Stimulated activated CD8-positive, alpha-beta memory T cell treated with anti-CD3 and anti-CD28 coated beads, Interleukin-15, amount 100 ng/mL, for 48 hours (primary cell): ENCODE data around the gene PDE4A.
A peak's percentile ranks its signal among the peaks of the same experiment; 100 is the strongest.
"Not testable (repeated sequence)": the region's sequence is repeated elsewhere in the genome, so short reads cannot be mapped to it uniquely, and the experiment has no call there.

ENCODE experiments used
- DNase-seq, 2 donors: peaks; one replicate each; pipeline ENCODE4 v3.0.0-alpha.2; 2020; ENCODE audit warnings: low read depth in 2 of 2

PDE4A gene

GRCh38 chr19:10424011-10424637 is 3.8 kb downstream of the PDE4A start:
- no peak for DNase-seq

DNA sequence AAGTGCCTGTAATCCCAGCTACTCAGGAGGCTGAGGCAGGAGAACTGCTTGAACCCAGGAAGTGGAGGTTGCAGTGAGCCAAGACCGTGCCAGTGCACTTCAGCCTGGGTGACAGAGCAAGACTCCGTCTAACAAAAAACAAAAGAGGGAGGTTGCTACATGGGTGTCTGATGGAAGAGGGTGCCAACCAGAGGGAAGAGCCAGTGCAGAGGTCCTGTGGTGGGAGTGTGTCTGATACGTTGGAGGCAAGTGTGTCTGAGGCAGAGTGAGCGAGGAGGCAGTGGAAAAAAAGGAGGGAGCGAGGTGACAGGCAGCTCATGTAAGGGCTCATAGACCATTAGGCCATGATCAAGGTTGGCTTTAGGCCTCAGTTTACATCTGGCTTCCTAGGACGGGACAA is 6.8 kb downstream of the PDE4A start:
- no peak for DNase-seq

- no peak for DNase-seq
Observed at GRCh38 chr19:10428996-10429381, 8.7 kb downstream of the PDE4A start.

GRCh38 chr19:10430505-10431253 is 10.3 kb downstream of the PDE4A start:
- DNase-seq: no peak

DNA sequence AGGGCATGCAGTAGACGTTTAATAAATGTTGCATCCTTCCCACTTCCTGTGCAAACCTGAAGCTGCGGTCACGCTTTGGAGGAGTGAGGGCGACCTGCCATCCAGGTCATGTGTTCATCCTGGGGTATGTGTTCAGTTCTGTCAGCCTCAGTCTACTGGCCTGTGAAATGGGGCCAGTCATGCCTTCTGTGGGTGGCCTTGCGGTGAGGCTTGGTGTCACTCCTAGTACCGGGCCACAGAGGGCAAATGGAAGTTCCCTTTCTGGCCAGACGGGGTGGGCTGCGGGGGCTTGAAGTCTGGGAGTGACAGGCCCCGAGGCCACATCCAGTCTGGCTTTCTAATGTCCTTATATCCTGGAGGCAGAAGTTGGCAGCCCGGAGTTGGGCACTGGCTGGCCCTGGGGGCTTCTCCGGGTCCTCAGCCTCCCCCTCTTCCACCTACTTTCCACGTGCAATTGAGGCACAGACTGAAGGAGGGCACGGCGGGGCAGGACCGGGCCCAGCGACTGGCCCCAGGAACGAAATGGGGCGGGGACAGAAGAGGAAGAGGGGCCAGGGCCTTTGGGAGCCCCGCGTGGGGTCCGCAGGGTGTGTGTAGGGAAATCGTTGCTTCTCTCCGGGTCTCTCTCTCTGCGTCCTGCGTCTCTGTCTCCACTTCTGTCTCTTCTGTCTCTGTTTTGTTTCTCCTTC is 11.1 kb downstream of the PDE4A start:
- DNase-seq: no peak

DNA sequence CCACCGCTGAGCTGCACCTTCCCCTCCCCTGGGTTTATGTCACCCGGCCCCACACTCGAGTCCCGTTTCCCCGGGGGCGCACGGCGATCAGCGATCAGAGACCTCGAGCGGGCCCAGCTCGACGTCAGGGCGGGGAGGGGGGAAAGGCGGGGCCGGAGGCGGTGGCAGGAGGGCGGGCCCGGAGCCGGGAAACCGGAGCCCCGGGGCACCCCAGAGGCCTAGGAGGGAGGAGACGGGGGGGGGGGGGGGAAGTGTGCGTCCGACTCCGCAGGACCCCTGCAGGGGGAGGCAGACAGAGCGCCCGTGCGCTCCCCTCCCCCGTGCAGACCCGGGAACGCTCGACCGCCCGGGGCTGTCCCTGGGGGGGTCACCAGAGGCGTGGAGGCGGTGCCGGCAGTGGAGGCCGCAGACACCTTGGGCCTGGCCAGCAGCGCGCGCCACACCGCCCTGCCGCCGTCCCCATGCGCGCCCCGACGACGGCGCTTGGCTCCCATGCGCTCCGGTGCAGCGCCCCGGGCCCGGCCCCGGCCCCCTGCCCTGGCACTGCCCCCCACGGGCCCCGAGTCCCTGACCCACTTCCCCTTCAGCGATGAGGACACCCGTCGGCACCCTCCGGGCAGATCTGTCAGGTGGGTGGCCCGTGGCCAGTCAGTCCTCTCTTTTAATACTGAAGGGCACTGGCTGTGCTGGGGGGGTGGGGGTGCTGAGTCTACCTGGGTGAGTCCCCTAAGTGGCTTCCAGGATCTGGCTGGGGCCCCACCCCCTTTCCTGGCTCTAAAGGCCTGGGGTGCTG is 11.8 kb downstream of the PDE4A start:
- DNase-seq: no peak

DNA sequence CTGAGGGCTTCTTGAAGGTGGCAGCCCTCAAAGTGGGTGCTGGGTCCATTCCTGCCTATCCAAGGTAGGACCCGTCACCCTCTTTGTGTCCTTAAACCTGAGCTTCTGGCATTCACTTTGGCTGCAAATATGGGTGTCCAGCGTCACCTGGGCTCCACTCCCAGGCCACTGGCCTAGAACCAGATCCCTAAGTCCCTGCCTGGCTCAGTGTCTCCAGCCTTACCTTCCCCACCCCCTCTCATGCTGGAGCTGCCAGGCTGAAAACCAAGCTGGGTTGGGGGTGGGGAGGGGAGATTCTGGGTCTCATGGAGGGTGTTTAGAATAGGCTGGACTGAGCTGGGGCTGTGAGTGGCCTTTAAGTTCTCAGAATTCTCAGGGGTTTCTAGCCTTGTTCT is 12.4 kb downstream of the PDE4A start:
- DNase-seq: no peak

GRCh38 chr19:10433131-10433536 is 12.8 kb downstream of the PDE4A start:
- no peak for DNase-seq

DNA sequence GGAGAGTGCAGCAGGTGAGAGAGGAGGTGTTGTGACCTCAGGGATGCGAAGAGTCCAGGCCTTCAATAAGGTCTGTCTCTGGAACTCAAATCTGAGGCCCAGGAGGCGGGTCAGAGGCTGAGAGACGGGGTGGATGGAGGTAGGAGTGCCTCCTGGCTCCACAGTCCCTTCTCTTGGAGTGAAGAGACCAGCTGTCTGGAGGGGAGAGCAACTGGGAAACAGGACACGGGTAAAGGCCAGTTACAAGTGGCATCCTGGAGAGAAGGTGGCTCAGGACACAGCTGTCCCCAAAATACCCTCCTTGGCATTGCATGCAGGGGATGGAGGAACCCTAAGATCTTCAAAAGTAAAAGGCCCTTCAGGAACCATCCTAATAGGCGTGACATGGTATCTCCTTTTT is 19.2 kb downstream of the PDE4A start:
- DNase-seq: no peak

- DNase-seq: no peak
Observed at GRCh38 chr19:10442698-10443097, 22.4 kb downstream of the PDE4A start.

DNA sequence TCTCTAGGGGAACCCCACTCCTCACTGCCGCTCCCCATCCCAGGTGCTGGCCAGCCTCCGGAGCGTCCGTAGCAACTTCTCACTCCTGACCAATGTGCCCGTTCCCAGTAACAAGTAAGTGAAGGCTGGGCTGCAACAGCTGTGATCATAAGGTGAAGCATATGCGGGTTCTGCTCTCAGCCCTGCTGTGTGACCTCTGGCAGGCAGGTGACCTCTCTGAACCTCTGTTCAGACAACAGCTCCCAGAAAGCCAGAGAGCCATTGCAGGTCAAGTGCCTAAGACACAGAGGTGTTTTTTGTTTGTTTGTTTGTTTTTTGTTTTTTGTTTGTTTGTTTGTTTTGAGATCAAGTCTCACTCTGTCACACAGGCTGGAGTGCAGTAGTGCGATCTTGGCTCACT is 28.7 kb downstream of the PDE4A start:
- no peak for DNase-seq

- no peak for DNase-seq
Observed at GRCh38 chr19:10450191-10450852, 30.0 kb downstream of the PDE4A start.

DNA sequence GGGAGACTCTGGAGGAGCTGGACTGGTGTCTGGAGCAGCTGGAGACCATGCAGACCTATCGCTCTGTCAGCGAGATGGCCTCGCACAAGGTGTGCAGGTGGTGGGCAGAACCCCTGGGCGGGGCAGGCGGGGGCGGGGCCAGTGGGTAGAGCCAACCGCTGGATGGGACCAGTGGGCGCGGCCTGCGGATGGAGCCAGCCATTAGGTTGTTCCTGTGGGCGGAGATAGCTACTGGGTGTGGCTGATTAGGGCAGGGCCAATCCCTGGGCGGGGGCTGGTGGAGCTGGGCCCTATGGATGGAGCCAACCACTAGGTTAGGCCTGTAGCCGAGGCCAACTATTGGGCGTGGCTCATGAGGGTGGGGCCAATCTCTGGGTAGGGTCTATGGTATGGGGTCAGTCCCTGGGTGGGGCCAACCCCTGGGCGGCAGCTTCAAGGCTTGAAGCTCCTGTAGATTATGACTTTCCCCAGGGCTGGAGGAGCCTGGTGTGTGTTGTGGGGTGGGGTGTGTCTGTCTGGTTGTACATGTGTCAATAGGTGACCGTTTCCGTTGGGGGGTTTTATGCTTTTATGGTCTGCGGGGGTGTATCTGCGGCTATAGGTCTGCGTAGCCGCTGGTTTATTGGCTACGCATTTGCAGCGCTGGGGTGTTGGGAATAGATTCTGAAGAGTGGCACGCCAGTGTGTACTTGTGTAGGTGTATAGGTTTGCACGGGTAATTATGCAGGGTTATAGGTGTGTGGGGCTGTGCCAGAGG is 30.7 kb downstream of the PDE4A start:
- DNase-seq: no peak

DNA sequence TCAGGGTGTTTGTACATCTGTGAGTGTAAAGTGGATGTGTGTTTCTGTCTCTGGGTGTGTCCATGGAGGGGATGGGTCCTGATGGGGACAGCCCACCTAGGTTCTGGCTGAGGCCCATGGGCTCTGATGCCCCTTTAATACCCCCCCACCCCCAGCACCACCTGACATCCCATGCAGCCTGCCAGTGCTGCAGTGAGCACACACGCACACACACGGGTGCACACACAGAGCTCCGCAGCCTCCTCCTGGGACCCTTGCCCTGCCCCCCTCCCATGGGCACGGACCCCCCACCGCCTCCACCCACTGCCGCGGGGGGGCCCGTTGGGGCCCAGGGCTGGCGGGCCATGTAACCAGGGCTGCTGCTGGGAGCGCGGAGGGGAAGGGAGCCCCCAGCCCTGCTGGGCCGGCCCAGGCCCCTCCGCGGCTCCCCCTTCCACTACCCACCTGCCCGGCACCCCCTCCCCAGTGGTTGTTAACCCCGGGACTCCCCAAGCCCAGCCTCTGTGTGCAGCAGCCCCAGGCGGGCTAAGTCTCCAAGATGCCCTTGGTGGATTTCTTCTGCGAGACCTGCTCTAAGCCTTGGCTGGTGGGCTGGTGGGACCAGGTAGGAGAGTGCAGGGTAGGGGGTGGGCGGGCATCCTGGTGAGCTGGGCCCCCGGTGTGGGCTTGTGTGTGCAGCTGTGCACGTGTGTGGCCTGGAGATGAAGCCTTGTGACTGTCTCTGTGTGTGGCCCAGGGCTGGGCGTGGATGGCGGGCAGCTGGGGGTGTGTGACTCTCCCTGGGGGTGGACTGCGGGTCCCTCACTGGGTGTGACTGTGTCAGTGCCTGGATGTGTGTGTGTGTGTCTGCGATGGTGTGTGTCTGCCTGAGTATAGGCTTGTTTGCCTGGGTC is 32.6 kb downstream of the PDE4A start:
- no peak for DNase-seq

DNA sequence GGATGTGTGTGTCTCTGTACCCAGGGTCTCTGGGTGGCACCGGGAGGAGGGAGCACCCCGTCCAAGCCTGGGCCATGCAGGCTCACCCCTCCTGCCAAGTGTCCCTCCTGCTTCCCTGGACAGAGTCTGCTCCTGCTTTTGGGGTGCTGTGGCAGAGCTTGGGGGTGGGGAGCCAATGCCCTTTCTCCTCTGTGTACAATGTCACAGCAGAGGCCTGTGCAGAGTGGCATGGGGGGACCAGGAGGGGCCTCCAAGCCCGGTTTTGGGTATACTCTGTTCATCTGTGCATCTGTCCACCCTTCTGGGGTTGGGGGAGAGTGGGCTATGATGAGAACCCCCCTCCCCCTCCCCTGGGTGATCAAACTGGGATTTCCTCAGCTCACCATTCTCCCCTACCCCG is 33.5 kb downstream of the PDE4A start:
- no peak for DNase-seq

- no peak for DNase-seq
Observed at GRCh38 chr19:10454267-10454666, 33.9 kb downstream of the PDE4A start.

DNA sequence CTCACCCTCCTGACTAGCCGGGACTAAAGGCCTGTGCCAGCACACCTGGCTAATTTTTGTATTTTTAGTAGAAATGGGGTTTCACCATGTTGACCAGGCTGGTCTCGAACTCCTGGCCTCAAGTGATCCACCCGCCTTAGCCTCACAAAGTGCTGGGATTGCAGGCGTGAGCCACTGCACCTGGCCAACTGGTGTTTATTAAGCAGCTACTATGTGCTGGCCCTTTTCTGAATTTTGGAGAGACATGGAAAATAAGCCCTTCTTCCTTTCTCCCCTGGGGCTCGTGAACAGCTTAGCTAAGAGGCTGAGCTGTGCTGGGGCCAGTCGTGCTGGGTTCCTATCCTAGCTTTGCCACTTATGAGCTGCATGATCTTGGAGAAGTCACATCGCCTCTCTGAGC is 38.4 kb downstream of the PDE4A start:
- DNase-seq: not testable (repeated sequence)

GRCh38 chr19:10460714-10461046 is 40.3 kb downstream of the PDE4A start:
- DNase-seq: no peak

DNA sequence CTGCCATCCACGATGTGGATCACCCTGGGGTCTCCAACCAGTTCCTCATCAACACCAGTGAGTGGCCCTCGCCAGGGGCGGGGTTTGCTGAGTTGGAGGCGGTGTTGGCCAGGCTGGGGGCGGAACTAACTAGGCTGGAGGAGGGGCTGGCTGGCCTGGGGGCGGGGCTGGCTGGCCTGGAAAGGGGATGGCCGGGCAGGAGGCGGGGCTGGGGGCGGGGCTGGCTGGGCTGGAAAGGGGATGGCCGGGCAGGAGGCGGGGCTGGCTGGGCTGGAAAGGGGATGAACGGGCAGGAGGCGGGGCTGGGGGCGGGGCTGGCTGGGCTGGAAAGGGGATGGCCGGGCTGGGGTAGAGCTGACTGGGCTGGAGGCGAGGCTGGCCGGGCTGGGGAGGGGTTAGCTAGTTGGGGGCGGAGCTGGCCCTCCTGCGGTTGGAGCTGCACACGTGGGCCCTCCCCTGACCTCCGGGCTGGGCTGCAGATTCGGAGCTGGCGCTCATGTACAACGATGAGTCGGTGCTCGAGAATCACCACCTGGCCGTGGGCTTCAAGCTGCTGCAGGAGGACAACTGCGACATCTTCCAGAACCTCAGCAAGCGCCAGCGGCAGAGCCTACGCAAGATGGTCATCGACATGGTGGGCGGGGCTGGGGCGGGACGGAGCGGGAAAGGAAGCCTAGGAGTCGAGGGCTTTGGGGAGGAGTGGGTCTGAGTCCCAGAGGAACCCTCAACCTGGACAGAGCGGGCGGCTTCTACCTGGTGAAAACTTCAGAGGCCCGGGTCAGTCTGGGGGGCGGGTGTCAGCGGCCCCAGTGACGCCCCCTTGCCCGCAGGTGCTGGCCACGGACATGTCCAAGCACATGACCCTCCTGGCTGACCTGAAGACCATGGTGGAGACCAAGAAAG is 41.0 kb downstream of the PDE4A start:
- peak; percentile 82 to 86 for DNase-seq
